HG03175 (cell line): ENCODE measurements around the gene REEP3.
"Not testable (repeated sequence)": the region's sequence is repeated elsewhere in the genome, so short reads cannot be mapped to it uniquely, and the experiment has no call there.

Source experiments
- ATAC-seq: cut with Tn5 transposase; IDR thresholded peaks from one replicate; pipeline ENCODE4 v1.9.1; 2021; ENCODE audit warnings: mild to moderate bottlenecking, moderate library complexity; ENCODE audit not compliant: unreplicated experiment

REEP3 gene

GRCh38 chr10:63661347-63661746 is 140.1 kb downstream of the REEP3 start:
- no peak for ATAC-seq

DNA sequence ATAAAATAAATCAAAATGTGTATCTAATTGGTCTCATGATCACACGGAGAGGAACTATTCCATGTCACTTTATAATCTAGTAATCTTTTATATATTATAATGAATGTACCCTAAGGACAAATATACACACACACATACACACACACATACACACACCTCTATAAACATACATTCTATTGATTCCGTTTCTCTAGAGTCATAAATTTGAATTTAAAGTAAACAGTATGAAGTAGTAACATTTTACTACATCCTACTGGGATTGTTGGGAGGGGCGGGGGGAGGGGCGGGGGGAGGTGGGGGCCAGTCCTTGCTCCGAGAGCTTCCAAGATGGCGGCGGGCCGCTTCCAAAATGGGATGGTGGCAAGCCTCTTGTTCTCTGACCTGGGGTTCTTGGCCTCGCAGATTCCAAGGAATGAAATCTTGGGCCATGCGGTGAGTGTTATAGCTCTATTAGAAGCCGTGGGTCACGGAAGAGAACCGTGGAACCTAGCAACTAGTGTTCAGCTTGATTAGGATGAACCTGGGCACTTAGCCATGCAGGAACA is 143.2 kb downstream of the REEP3 start:
- no peak for ATAC-seq

- not testable (repeated sequence) for ATAC-seq
Measured at GRCh38 chr10:63665006-63665580, 143.9 kb downstream of the REEP3 start.

DNA sequence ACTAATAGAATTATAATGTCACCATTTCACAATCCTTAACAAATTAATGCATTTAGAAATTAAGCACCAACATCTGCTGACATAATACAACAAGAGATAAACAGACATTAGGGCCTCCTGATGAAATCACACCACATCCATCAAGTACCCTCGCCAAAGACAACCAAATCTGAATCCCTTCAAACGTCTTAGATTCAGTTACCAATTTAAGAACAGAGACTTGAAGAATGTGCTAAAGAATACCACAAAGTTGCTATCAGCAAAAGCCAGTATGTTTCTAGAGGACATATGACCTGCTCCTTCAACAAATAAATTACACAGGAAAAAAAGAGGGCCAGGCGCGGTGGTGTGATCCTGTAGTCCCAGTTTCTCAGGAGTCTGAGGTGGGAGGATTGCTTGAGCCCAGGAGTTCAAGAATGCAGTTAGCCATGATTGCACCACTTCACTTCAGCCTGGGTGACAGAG is 144.5 kb downstream of the REEP3 start:
- ATAC-seq, result no peak

- peak; percentile 64 for ATAC-seq
Measured at GRCh38 chr10:63666836-63667383, 145.7 kb downstream of the REEP3 start.

- no peak for ATAC-seq
Measured at GRCh38 chr10:63667596-63668480, 146.6 kb downstream of the REEP3 start.

DNA sequence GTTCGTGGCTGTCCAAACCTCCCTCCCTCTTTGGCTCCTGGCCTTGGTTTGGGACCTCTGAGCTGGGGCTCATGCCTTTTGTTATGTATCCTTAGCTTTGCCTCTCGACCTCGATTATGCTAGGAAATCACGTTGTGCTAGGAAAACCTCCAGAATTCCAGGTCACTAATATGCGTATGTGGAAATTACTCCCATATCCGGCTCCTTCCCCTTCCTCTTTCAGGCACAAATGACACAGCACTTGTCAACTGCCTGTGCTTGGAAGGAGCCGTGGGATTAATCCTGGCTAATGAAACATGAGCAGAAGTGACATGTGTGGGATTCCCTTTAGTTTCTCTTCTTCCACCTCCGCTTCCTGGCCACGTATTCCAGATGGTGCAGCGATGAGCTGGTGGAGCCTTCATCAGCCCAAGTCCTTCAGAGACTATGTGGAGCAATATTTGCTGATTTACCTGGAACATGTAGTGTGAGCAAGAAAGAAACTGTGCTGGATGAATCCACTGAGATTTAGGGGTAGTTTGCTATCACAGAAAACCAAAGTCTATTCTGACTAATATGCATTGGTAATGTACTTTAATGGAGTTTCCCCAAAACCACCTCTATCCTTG is 149.2 kb downstream of the REEP3 start:
- no peak for ATAC-seq

GRCh38 chr10:63671317-63671937 is 150.2 kb downstream of the REEP3 start:
- ATAC-seq, result no peak

DNA sequence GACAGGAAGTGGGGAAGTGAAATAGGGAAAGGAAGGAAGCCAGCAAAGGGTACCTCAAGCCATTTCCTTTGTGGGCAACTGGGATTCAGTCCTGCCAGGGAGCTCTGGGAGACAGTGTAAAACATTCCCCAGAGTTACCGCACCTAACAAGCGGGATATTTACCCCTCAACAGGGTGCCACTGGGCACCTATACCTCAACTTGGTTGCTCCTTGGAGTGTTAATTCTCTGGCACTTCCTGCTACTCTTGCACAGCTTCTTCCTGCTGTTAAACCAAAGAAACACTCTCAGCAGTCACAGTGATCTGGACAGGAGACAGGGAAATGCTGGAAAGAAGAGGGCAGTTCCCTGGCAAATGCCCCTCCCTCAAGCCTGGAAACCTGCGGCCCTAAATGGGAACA is 151.3 kb downstream of the REEP3 start:
- ATAC-seq, result no peak

- ATAC-seq, result no peak
Measured at GRCh38 chr10:63673246-63673645, 152.0 kb downstream of the REEP3 start.

- no peak for ATAC-seq
Measured at GRCh38 chr10:63673846-63674245, 152.6 kb downstream of the REEP3 start.
